Upper lobe of left lung (tissue), 4 donors: ENCODE data around the gene UCN2.

Source experiments
- POLR2A ChIP-seq, 4 donors: fragments of 450-650 bp; IDR thresholded peaks; one replicate each; pipeline ENCODE4 v1.5.1; 2016 to 2017; ENCODE audit warnings: antibody characterized with exemption in 4 of 4, mild to moderate bottlenecking in 2 of 4
- POLR2AphosphoS5 ChIP-seq, 2 donors: sonication (generic); formaldehyde crosslinking; IDR thresholded peaks; one replicate each; pipeline ENCODE4 v1.5.1; 2017; ENCODE audit warnings: antibody characterized with exemption in 2 of 2
- TF ChIP-seq, protein P1 (sequence below), 6 experiments: fragments of 450-650 bp in 4 of 6; fragments of 200-600 bp in 2 of 6; sonication (generic) in 2 of 6; IDR thresholded peaks; one replicate each; pipeline ENCODE4 v1.5.1; 2016 to 2019; ENCODE audit warnings: antibody characterized with exemption in 6 of 6

DNA sequence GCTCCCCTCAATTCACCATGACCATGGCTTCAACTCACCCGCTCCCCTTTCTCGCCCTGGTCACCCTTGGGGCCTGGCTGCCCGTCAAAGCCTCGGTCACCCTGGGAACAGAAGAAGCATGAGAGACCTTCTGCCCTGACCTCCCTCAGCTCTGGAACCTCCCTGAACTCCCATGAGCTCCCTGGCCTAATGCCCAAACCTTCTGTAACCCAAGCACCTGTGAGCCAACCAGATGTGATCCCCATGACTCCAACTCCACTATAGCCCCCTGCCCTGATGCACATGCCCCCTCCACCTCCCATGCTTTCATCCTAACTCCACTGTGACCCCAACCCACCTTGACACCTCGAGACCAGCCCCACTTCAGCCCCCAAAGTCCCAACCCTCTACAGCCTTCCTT, 3.5 kb upstream of the UCN2 start:
- TF ChIP-seq, protein P1, sequence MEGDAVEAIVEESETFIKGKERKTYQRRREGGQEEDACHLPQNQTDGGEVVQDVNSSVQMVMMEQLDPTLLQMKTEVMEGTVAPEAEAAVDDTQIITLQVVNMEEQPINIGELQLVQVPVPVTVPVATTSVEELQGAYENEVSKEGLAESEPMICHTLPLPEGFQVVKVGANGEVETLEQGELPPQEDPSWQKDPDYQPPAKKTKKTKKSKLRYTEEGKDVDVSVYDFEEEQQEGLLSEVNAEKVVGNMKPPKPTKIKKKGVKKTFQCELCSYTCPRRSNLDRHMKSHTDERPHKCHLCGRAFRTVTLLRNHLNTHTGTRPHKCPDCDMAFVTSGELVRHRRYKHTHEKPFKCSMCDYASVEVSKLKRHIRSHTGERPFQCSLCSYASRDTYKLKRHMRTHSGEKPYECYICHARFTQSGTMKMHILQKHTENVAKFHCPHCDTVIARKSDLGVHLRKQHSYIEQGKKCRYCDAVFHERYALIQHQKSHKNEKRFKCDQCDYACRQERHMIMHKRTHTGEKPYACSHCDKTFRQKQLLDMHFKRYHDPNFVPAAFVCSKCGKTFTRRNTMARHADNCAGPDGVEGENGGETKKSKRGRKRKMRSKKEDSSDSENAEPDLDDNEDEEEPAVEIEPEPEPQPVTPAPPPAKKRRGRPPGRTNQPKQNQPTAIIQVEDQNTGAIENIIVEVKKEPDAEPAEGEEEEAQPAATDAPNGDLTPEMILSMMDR (IDR thresholded peaks at IDR 0.05): no peak
- no peak for TF ChIP-seq POLR2A (IDR thresholded peaks at IDR 0.05)
- no peak for TF ChIP-seq POLR2AphosphoS5 (IDR thresholded peaks at IDR 0.05)
